Spleen (tissue), 7 donors: ENCODE data around the gene SIGLEC9.

Source experiments
- CTCF ChIP-seq, 11 experiments: fragments of 200-600 bp in 7 of 11; fragments of 450-650 bp in 4 of 11; sonication (generic) in 4 of 11; IDR thresholded peaks in 8 of 11; conservative IDR thresholded peaks in 3 of 11; 1 replicate in 7 of 11; 2 replicates in 4 of 11; pipeline versions ENCODE4 v1.4.0 to v1.8.0; 2016 to 2021; ENCODE audit warnings: antibody characterized with exemption in 11 of 11, inconsistent platforms in 4 of 11, mild to moderate bottlenecking in 1 of 11
- POLR2A ChIP-seq, 3 donors: fragments of 450-650 bp; IDR thresholded peaks; one replicate each; pipeline ENCODE4 v1.5.1; 2017; ENCODE audit warnings: antibody characterized with exemption in 3 of 3, mild to moderate bottlenecking in 1 of 3
- POLR2AphosphoS5 ChIP-seq, 3 donors: sonication (generic); formaldehyde crosslinking; IDR thresholded peaks; one replicate each; pipeline ENCODE4 v1.5.1; 2017; ENCODE audit warnings: antibody characterized with exemption in 3 of 3
- donor health status: DM: no; HTN: no; CAD: no; lungs with moderate emphysema.
- donor health status: DM: no; HTN: no; CAD: no.
- donor health status: DM: no; HTN: no; CAD: no.

- TF ChIP-seq CTCF (IDR thresholded peaks at IDR 0.05 in 8 of 11, conservative IDR thresholded peaks at IDR 0.05 in 3 of 11) (no peak), POLR2AphosphoS5 (IDR thresholded peaks at IDR 0.05) (no peak), POLR2A (IDR thresholded peaks at IDR 0.05) (no peak)
Measured at GRCh38 chr19:51123802-51124201, 904 bp upstream of the SIGLEC9 start.
